HG03457 (cell line): ENCODE measurements around the gene PPP1R9B.

Experiments used
- ATAC-seq: cut with Tn5 transposase; IDR thresholded peaks from one replicate; pipeline ENCODE4 v1.9.1; 2021; ENCODE audit warnings: moderate number of reproducible peaks; ENCODE audit not compliant: unreplicated experiment

Gene PPP1R9B

GRCh38 chr17:50150354-50151040, at the start of gene PPP1R9B:
TSS of gene PPP1R9B (minus strand) at chr17:50150677. CDS start at chr17:50150513, 164 bp downstream.
- no peak for ATAC-seq

- no peak for ATAC-seq
These were observed 49.5 kb upstream of the PPP1R9B start for GRCh38 chr17:50199803-50200456.

- ATAC-seq = no peak
These were observed 48.8 kb upstream of the PPP1R9B start for GRCh38 chr17:50199211-50199802.

GRCh38 chr17:50198026-50198669, 47.7 kb upstream of the PPP1R9B start:
- ATAC-seq = no peak

- ATAC-seq = no peak
These were observed 46.3 kb upstream of the PPP1R9B start for GRCh38 chr17:50196826-50197225.

- no peak for ATAC-seq
These were observed 45.6 kb upstream of the PPP1R9B start for GRCh38 chr17:50196036-50196435.

GRCh38 chr17:50194934-50195865, 44.7 kb upstream of the PPP1R9B start:
- ATAC-seq = no peak

- no peak for ATAC-seq
These were observed 43.9 kb upstream of the PPP1R9B start for GRCh38 chr17:50194140-50194933.

GRCh38 chr17:50192618-50193291, 42.3 kb upstream of the PPP1R9B start:
- ATAC-seq = no peak

GRCh38 chr17:50192144-50192617, 41.7 kb upstream of the PPP1R9B start:
- no peak for ATAC-seq

GRCh38 chr17:50191359-50192143, 41.1 kb upstream of the PPP1R9B start:
- no peak for ATAC-seq

- no peak for ATAC-seq
These were observed 40.3 kb upstream of the PPP1R9B start for GRCh38 chr17:50190603-50191358.

GRCh38 chr17:50190293-50190602, 39.8 kb upstream of the PPP1R9B start:
- no peak for ATAC-seq

- no peak for ATAC-seq
These were observed 39.2 kb upstream of the PPP1R9B start for GRCh38 chr17:50189550-50190292.

- no peak for ATAC-seq
These were observed 38.6 kb upstream of the PPP1R9B start for GRCh38 chr17:50188921-50189549.

GRCh38 chr17:50188531-50188920, 38.0 kb upstream of the PPP1R9B start:
- no peak for ATAC-seq
